Central memory CD4-positive, alpha-beta T cell (primary cell): ENCODE results near the gene MTMR10.

ENCODE experiments used
- DNase-seq: peaks from one replicate; pipeline ENCODE4 v3.0.0; 2022
- total RNA-seq, 3 experiments: gene quantifications; one replicate each; lab custom pipeline; 2026; lab: John Stamatoyannopoulos, UW

The MTMR10 gene
- 29.4 to 60.1 (median 55.8) reads per million in 3 experiments for total RNA-seq

- peak; percentile 73 for DNase-seq
Observed at GRCh38 chr15:30991255-30992235, at the start of gene MTMR10. MTMR10 (minus strand) TSS chr15:30991628; CDS start chr15:30991506, 122 bp downstream.

GRCh38 chr15:31040611-31041010 is 49.2 kb upstream of the MTMR10 start:
- no peak for DNase-seq

- no peak for DNase-seq
Observed at GRCh38 chr15:31039961-31040360, 48.5 kb upstream of the MTMR10 start.

GRCh38 chr15:31037731-31038477 is 46.5 kb upstream of the MTMR10 start:
- no peak for DNase-seq

GRCh38 chr15:31036783-31037182 is 45.4 kb upstream of the MTMR10 start:
- no peak for DNase-seq

- DNase-seq: no peak
Observed at GRCh38 chr15:31035610-31036009, 44.2 kb upstream of the MTMR10 start.

- DNase-seq: no peak
Observed at GRCh38 chr15:31034152-31034551, 42.7 kb upstream of the MTMR10 start.

- no peak for DNase-seq
Observed at GRCh38 chr15:31032961-31033371, 41.5 kb upstream of the MTMR10 start.

- DNase-seq: no peak
Observed at GRCh38 chr15:31031471-31032067, 40.1 kb upstream of the MTMR10 start.

- DNase-seq: no peak
Observed at GRCh38 chr15:31027910-31028578, 36.6 kb upstream of the MTMR10 start.

GRCh38 chr15:31025996-31026395 is 34.6 kb upstream of the MTMR10 start:
- DNase-seq: no peak

- DNase-seq: no peak
Observed at GRCh38 chr15:31024979-31025378, 33.6 kb upstream of the MTMR10 start.

GRCh38 chr15:31024330-31024729 is 32.9 kb upstream of the MTMR10 start:
- no peak for DNase-seq

- no peak for DNase-seq
Observed at GRCh38 chr15:31023841-31024240, 32.4 kb upstream of the MTMR10 start.

- DNase-seq: no peak
Observed at GRCh38 chr15:31021067-31021665, 29.7 kb upstream of the MTMR10 start.

GRCh38 chr15:31020542-31020941 is 29.1 kb upstream of the MTMR10 start:
- DNase-seq: no peak

- no peak for DNase-seq
Observed at GRCh38 chr15:31019986-31020385, 28.6 kb upstream of the MTMR10 start.

GRCh38 chr15:31017311-31017710 is 25.9 kb upstream of the MTMR10 start:
- DNase-seq: no peak

- no peak for DNase-seq
Observed at GRCh38 chr15:31016446-31016915, 25.1 kb upstream of the MTMR10 start.

GRCh38 chr15:31014608-31014925 is 23.1 kb upstream of the MTMR10 start:
- no peak for DNase-seq

GRCh38 chr15:31013863-31014607 is 22.6 kb upstream of the MTMR10 start:
- no peak for DNase-seq
